HG02571 (cell line): ENCODE results near the gene ME3.
"Not testable (repeated sequence)": the region's sequence is repeated elsewhere in the genome, so short reads cannot be mapped to it uniquely, and the experiment has no call there.

Experiments used
- ATAC-seq: cut with Tn5 transposase; IDR thresholded peaks from one replicate; pipeline ENCODE4 v1.9.1; 2021; ENCODE audit warnings: mild to moderate bottlenecking, moderate library complexity; ENCODE audit not compliant: unreplicated experiment

ME3 gene

DNA sequence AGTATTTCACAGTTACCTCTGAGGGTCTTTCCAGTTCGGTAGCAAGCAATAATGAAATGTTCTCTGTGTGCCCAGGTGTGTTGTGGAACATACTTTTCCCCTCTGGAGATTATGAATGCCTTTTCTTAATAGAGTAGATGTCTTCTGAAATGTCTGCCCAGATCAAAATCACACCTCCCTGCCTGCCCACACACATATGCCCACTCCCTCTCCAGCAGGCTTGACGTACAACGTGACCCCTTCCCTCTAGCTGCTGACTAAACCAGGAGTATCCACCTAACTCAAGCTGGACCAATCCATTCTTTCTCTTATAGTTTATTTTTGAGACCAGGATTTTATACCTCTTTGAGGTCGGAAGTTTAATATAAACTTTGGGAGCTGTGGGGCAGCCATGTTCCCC is 48.7 kb downstream of the ME3 start:
- ATAC-seq = no peak

DNA sequence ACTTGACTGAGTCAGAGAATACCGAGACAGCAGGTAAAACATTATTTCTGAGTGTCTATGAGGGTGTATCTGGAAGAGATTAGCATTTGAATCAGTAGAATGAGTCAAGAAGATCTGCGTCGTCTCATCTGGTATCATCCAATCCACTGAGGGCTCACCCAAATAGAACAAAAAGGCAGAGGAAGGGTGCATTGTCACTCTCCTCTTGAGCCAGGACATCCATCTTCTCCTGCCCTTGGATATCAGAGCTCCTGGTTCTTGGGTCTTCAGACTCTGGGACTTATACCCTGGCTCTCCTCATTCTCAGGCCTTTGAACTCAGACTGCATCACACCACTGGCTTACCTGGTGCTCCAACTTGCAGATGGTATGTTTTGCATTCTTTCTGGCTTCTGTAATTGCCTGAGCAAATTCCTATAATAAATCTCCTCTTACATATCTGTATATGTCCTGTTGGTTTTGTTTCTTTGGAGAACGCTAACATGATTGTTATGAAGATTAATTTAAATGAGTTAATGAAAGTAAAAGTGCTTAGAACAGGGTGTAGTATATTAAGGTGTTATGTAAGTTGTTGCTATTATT is 49.3 kb downstream of the ME3 start:
- ATAC-seq = no peak

DNA sequence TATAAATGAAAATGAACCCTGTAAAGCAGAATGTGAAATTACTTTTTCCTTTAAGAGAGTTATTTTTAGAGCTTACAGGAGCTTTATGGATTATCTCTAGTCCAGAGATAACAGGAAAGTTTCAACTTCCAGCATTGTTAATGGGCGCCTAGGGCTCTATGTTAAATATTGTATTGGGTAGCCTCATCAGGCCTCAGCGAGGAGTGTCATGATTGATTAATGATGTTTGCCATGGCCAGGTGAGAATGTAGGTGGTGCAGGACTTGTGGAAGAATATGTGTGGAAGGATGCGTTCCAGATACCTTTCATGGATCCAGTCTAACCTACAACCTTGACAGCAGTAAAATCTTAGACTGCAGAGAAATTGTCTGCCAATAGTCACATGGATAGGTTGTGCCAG is 50.6 kb downstream of the ME3 start:
- no peak for ATAC-seq

DNA sequence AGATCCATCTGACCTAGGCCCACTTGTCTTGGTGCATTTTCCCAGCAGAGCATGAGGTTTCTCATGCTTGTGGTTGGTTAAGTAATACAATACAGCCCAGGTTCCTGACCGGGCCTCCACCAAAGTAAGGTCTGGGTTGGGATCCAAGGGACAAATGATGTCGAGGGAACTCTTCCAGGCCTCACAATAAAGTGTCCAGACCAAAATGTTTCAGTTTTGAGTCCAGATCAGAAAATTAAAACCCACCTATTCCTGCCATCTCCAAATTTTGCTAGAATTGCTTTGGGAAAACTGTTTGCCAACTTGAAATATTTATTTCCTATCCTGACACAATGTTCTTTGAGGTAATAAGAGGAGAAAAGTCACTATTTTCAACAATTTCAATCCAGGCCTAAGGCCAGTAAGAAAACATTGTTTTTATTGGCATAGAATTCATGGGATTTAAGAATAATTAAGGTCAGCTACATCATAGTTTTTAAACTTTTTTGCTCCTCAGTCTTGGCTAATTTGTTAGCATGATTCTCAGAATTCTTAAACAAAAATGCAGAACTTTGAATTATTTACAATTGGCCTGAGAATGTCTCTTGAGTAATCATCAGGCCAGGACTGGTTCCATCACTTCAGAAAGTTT is 51.4 kb downstream of the ME3 start:
- no peak for ATAC-seq

GRCh38 chr11:86619428-86619827 is 53.0 kb downstream of the ME3 start:
- ATAC-seq = not testable (repeated sequence)

DNA sequence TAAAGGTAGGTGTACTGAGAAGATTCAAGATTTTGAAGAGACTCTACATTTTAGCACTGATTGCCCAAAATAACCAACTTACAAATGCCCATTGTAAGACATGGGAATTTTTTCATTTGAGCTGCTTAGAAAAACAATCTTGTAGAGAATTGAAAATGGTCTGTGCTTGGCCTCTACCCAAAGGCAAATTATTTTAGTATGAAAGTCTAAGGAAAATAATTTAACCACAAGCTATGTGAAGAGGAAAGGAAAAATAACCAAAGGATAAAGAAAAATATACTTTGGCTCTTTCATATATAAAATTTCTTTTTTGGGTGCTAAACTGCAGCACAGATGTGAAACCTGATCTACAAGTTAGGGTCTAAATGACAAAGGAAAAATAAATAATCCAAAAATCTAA is 54.9 kb downstream of the ME3 start:
- ATAC-seq = no peak

- ATAC-seq = no peak
These were observed 56.9 kb downstream of the ME3 start for GRCh38 chr11:86615487-86615886.

- ATAC-seq = no peak
These were observed 61.7 kb downstream of the ME3 start for GRCh38 chr11:86610559-86611341.

- peak; percentile 92 for ATAC-seq
These were observed 64.1 kb downstream of the ME3 start for GRCh38 chr11:86608251-86608799.

- ATAC-seq = no peak
These were observed 65.5 kb downstream of the ME3 start for GRCh38 chr11:86606836-86607481.

DNA sequence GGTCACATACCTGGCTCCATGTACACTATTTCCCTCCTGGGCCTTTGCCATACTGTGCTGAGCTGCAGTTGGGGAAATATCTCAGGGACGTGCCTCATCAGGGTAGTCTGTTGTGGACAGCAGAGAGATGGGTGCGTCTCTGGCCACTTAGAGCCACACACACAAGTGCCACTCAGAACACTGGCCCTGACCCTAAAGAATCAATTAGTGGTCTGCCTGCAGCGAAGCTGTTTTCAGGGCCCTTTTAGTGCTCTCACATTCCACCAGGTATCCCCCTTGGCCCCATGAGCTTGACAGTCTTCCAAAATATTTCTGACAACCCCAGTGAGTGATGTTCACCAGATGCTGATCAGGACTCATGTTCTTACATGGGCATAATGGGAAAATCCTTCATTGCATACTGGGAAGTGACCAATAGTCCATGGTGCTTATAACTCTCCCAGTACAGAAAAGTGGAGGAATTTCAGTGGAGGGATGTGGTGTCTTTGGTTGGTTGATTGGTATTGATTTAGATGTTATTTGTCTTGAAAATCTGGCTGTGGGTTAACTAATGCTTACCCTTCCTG is 66.1 kb downstream of the ME3 start:
- ATAC-seq = no peak

GRCh38 chr11:86596861-86597586 is 75.4 kb downstream of the ME3 start:
- ATAC-seq = no peak

GRCh38 chr11:86595955-86596354 is 76.5 kb downstream of the ME3 start:
- no peak for ATAC-seq

GRCh38 chr11:86595451-86595850 is 77.0 kb downstream of the ME3 start:
- no peak for ATAC-seq

GRCh38 chr11:86594746-86595145 is 77.7 kb downstream of the ME3 start:
- no peak for ATAC-seq

- no peak for ATAC-seq
These were observed 78.6 kb downstream of the ME3 start for GRCh38 chr11:86593833-86594232.

DNA sequence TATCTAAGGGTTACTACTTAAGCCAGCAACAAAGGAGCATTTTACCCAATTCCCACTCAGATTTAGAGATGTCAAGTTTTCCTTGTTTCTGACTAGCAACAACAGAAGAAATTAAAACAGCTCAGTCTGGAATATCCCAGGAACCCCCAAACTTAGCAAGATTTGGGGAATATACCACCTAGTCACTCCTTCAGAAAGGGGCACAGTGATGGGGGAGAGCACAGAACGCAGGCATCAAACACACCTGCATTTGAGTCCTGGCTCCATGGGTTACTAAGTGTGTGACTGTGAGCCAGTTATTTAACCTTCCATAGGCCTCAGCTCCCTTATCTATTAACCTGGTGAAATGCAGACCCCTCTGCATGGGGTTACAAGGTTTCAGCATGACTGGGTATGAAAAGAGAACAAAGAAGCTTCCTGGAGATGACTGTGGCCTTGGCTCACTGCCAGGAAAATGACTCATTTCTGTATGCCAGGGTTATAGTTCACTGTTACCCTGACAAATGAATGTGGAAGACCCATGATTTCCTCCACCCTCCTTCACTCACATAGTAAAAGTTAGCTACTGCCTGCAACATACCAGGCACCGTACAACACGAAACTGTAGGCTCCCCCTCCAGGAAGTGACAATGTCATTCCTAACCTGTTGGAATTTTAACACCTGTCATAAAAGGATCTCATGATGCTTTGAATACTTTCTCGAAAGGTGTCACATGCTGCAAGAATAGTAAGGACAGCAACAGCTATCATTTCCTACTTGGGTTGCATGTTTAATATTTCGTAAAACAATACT is 79.6 kb downstream of the ME3 start:
- ATAC-seq = peak; percentile 90

DNA sequence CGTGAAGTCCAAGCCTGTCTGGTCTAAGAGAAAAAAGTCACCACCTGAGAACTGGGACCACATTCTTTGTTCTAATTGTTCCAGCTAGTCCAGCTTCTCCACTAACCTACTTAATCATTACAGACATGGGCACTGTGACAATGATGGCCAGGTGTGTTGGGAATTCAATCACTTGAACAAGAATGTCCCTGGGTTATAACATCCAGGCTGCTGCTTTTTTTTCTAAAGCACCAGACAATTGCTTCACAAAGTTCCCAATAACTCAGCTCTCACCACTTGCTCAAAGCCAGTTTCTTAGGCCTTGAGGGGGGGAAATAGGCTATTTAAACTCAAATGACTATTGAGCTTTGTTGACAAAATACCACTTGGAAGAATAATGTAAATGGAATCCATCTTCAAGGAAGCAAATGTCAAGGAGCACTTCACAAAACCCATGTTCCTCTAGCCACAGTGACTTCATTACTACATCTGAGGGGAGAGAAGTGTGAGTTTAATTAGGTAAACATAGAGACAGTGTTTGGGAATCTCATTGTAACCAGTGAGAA is 80.3 kb downstream of the ME3 start:
- ATAC-seq = no peak

GRCh38 chr11:86591631-86592030 is 80.8 kb downstream of the ME3 start:
- ATAC-seq = no peak
